Lung microvascular endothelial cell (primary cell): ENCODE results near the gene IL1RAP. TPM values are rescaled to one million over a fixed set of nuclear protein-coding genes. Genes with fewer than 3 reads are reported as not detected.

ENCODE experiments used
- DNase-seq, 2 donors: peaks; one replicate each; pipeline versions ENCODE4 v3.0.0 to v3.0.0-alpha.2; 2010; ENCODE audit warnings: low read depth in 2 of 2
- total RNA-seq: library from RNA; depleted of rRNA; stranded (reverse); fragments of >200 nt; gene quantifications from 2 replicates; pipeline ENCODE4 v1.2.1, GENCODE V29; 2014

Gene IL1RAP
- total RNA-seq, 1 donor from 2014 or later: 1.8 TPM

DNA sequence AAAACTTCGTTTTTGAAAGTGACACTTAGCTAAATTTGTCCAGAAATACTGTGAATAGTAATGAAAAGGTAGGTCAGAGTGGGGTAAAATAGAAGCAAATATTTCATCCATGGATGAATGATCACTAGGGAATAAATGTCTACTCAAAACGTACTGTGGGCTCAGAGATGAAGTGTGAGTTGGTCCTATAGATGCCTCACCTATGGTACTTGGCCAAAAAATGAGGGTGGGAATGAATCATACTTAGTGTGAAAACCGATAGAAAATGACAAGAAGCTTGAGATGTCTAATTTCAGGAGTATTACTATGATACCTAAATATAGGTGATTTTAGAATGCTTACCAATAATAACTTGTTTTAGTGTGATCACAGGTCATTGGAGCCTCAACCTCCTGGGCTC is 192.7 kb downstream of the IL1RAP start:
- no peak for DNase-seq

Other genes with a start within 250 kb of the IL1RAP start
- gene CLDN1, start 191.6 kb upstream of the IL1RAP start, total RNA-seq: 0.20 and 0.44 TPM in 2 replicates
- gene CLDN16, start 125.9 kb upstream of the IL1RAP start, total RNA-seq: not detected in 2 replicates
- not detected in 2 replicates for gene TMEM207, start 64.2 kb upstream of the IL1RAP start, total RNA-seq